ENCODE data around the gene CHST14.

The CHST14 gene

GRCh38 chr15:40511472-40512133 is 40.8 kb downstream of the CHST14 start:
- peaks cover 0 to 25% (median 21%) of the 10 kb centered on the region in 4 experiments for H3K4me1 ChIP-seq (ENCODE audit: control extremely low read depth in 1 of 4, control insufficient read depth in 4 of 4, insufficient read depth in 4 of 4, low read length in 3 of 4)
- ChIA-PET CTCF (interaction anchor here (1.2 to 1.3 kb wide), 2 partner anchors 33 to 60 kb away, joined by 3 read pairs; no protein-coding TSS in a partner anchor), POLR2A (no interaction called here)
- under 1% methylated on average over 48 of the region's 61 CpGs for WGBS (ENCODE audit: insufficient coverage)
- peak in 1 of 3 donors; percentile 42 for DNase-seq
- H3K9me3 ChIP-seq (ENCODE audit: control extremely low read depth in 1 of 5, control insufficient read depth in 4 of 5, insufficient read depth in 2 of 5, low read depth in 1 of 5, low read length in 4 of 5): no peaks in the 10 kb centered on the region
- peak overlapping the region; percentile 36 to 82 (median 63) for H3K4me3 ChIP-seq (ENCODE audit: control insufficient read depth in 1 of 7, extremely low read depth in 1 of 7, insufficient read depth in 4 of 7, low read depth in 2 of 7, low read length in 6 of 7)
- H3K27me3 ChIP-seq (replicated peaks in 2 of 5; ENCODE audit: control insufficient read depth in 4 of 5, insufficient read depth in 5 of 5, low read length in 4 of 5): peaks cover 21 to 58% (median 26%) of the 10 kb centered on the region in 5 experiments
- no peaks in the 10 kb centered on the region for H3K36me3 ChIP-seq (ENCODE audit: control insufficient read depth in 4 of 4, insufficient read depth in 4 of 4, low read length in 3 of 4)
- H3K27ac ChIP-seq (ENCODE audit: insufficient read depth in 1 of 2, low read depth in 1 of 2, low read length in 2 of 2, poor library complexity in 1 of 2, severe bottlenecking in 2 of 2): no peak overlapping the region

DNA sequence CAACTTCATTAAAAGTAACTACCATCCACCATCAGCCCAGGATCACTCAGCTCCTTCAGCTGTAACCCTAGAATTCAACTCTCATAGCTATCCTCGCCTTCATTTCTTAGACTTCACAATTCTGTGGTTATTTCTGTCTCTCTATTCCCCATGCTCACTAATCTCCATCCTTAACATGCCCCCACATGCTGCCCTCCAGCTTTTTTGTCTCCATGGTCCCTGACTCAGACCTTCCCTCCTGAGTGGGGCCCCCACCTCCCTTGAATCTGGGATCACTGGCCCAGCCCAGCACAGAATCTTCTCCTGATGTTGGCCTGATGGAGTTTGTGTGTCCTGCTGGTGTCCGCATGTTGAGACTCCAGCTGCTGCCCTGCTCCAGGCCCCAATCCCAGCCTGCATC is 41.7 kb downstream of the CHST14 start:
- Histone ChIP-seq H3K9me3 (ENCODE audit: control extremely low read depth in 1 of 5, control insufficient read depth in 4 of 5, insufficient read depth in 2 of 5, low read depth in 1 of 5, low read length in 4 of 5) (no peaks in the 10 kb centered on the region), H3K4me3 (ENCODE audit: control insufficient read depth in 1 of 7, extremely low read depth in 1 of 7, insufficient read depth in 4 of 7, low read depth in 2 of 7, low read length in 6 of 7) (no peak overlapping the region), H3K36me3 (ENCODE audit: control insufficient read depth in 4 of 4, insufficient read depth in 4 of 4, low read length in 3 of 4) (no peaks in the 10 kb centered on the region), H3K27me3 (replicated peaks in 2 of 5; ENCODE audit: control insufficient read depth in 4 of 5, insufficient read depth in 5 of 5, low read length in 4 of 5) (peaks cover 21 to 55% (median 26%) of the 10 kb centered on the region in 5 experiments), H3K27ac (ENCODE audit: insufficient read depth in 1 of 2, low read depth in 1 of 2, low read length in 2 of 2, poor library complexity in 1 of 2, severe bottlenecking in 2 of 2) (no peak overlapping the region), H3K4me1 (ENCODE audit: control extremely low read depth in 1 of 4, control insufficient read depth in 4 of 4, insufficient read depth in 4 of 4, low read length in 3 of 4) (peaks cover 0 to 17% (median 14%) of the 10 kb centered on the region in 4 experiments)
- WGBS (ENCODE audit: insufficient coverage): 96% methylated on average over 2 of the region's 2 CpGs
- CTCF ChIA-PET: interaction anchor here (0.9 to 1.2 kb wide), 2 partner anchors 57 to 61 kb away, joined by 3 read pairs; no protein-coding TSS in a partner anchor
- POLR2A ChIA-PET: no interaction called here
- no peak for DNase-seq

DNA sequence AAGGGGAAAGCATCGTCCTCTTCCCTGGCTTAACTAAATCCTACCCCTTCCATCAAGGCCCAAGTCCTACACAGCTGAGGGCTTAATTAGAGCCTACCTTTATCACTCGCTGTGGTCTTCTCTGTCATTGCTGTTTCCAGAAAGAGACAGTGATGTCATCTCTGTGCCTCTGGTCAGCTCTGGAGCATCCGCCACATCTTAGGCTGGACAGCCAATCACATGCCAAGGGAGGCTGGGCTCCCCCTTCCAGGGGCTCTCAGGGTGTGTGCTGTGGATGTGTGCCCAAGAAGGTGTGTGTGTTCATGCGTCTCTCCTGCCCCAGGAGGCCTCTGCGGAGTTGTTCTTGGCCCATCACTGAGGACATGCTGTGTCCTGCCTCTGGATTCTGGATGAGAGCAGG is 42.8 kb downstream of the CHST14 start:
- no peak overlapping the region for H3K4me3 ChIP-seq (ENCODE audit: control insufficient read depth in 1 of 7, extremely low read depth in 1 of 7, insufficient read depth in 4 of 7, low read depth in 2 of 7, low read length in 6 of 7)
- H3K27ac ChIP-seq (ENCODE audit: insufficient read depth in 1 of 2, low read depth in 1 of 2, low read length in 2 of 2, poor library complexity in 1 of 2, severe bottlenecking in 2 of 2): no peak overlapping the region
- CTCF ChIA-PET: interaction anchor here (0.9 kb wide), 1 partner anchor 58 kb away, joined by 3 read pairs; no protein-coding TSS in a partner anchor
- POLR2A ChIA-PET: no interaction called here
- no peaks in the 10 kb centered on the region for H3K36me3 ChIP-seq (ENCODE audit: control insufficient read depth in 4 of 4, insufficient read depth in 4 of 4, low read length in 3 of 4)
- H3K9me3 ChIP-seq (ENCODE audit: control extremely low read depth in 1 of 5, control insufficient read depth in 4 of 5, insufficient read depth in 2 of 5, low read depth in 1 of 5, low read length in 4 of 5): no peaks in the 10 kb centered on the region
- no peak for DNase-seq
- H3K27me3 ChIP-seq (replicated peaks in 2 of 5; ENCODE audit: control insufficient read depth in 4 of 5, insufficient read depth in 5 of 5, low read length in 4 of 5): peaks cover 17 to 45% (median 24%) of the 10 kb centered on the region in 5 experiments
- H3K4me1 ChIP-seq (ENCODE audit: control extremely low read depth in 1 of 4, control insufficient read depth in 4 of 4, insufficient read depth in 4 of 4, low read length in 3 of 4): peaks cover 0 to 16% (median 14%) of the 10 kb centered on the region in 4 experiments
- 97% methylated on average over 5 of the region's 5 CpGs for WGBS (ENCODE audit: insufficient coverage)

- Histone ChIP-seq H3K9me3 (ENCODE audit: control extremely low read depth in 1 of 5, control insufficient read depth in 4 of 5, insufficient read depth in 2 of 5, low read depth in 1 of 5, low read length in 4 of 5) (no peaks in the 10 kb centered on the region), H3K4me3 (ENCODE audit: control insufficient read depth in 1 of 7, extremely low read depth in 1 of 7, insufficient read depth in 4 of 7, low read depth in 2 of 7, low read length in 6 of 7) (no peak overlapping the region), H3K27ac (ENCODE audit: insufficient read depth in 1 of 2, low read depth in 1 of 2, low read length in 2 of 2, poor library complexity in 1 of 2, severe bottlenecking in 2 of 2) (no peak overlapping the region), H3K4me1 (ENCODE audit: control extremely low read depth in 1 of 4, control insufficient read depth in 4 of 4, insufficient read depth in 4 of 4, low read length in 3 of 4) (peaks cover 0 to 14% (median 10%) of the 10 kb centered on the region in 4 experiments), H3K27me3 (replicated peaks in 2 of 5; ENCODE audit: control insufficient read depth in 4 of 5, insufficient read depth in 5 of 5, low read length in 4 of 5) (peaks cover 4 to 25% (median 14%) of the 10 kb centered on the region in 5 experiments), H3K36me3 (ENCODE audit: control insufficient read depth in 4 of 4, insufficient read depth in 4 of 4, low read length in 3 of 4) (no peaks in the 10 kb centered on the region)
- ChIA-PET CTCF (no interaction called here), POLR2A (interaction anchor here (0.6 kb wide), 1 partner anchor 38 kb away, joined by 5 read pairs; no protein-coding TSS in a partner anchor)
- DNase-seq: no peak
- no CpG with 5 or more reads among the region's 2 CpGs for WGBS (ENCODE audit: insufficient coverage)
These were observed 45.5 kb downstream of the CHST14 start for GRCh38 chr15:40516322-40516721.
